ENCODE measurements around the gene TCF7L1.

The TCF7L1 gene

GRCh38 chr2:85255456-85255812 lies 122.2 kb downstream of the TCF7L1 start:
- no peak for DNase-seq (ENCODE audit: low spot score)

- peak; percentile 65 for DNase-seq (ENCODE audit: low spot score)
These were observed 122.8 kb downstream of the TCF7L1 start for GRCh38 chr2:85255813-85256594.

GRCh38 chr2:85257359-85257969 lies 124.3 kb downstream of the TCF7L1 start:
- no peak for DNase-seq (ENCODE audit: low spot score)

GRCh38 chr2:85257970-85258605 lies 124.9 kb downstream of the TCF7L1 start:
- no peak for DNase-seq (ENCODE audit: low spot score)

GRCh38 chr2:85259101-85259590 lies 126.0 kb downstream of the TCF7L1 start:
- no peak for DNase-seq (ENCODE audit: low spot score)

GRCh38 chr2:85259879-85260278 lies 126.7 kb downstream of the TCF7L1 start:
- no peak for DNase-seq (ENCODE audit: low spot score)

GRCh38 chr2:85263591-85263990 lies 130.4 kb downstream of the TCF7L1 start:
- DNase-seq (ENCODE audit: low spot score): no peak

GRCh38 chr2:85264471-85264870 lies 131.3 kb downstream of the TCF7L1 start:
- no peak for DNase-seq (ENCODE audit: low spot score)

GRCh38 chr2:85265304-85265703 lies 132.1 kb downstream of the TCF7L1 start:
- no peak for DNase-seq (ENCODE audit: low spot score)

- DNase-seq (ENCODE audit: low spot score): peak; percentile 70
These were observed 133.2 kb downstream of the TCF7L1 start for GRCh38 chr2:85266146-85267041.

GRCh38 chr2:85269959-85270358 lies 136.8 kb downstream of the TCF7L1 start:
- no peak for DNase-seq (ENCODE audit: low spot score)

- DNase-seq (ENCODE audit: low spot score): no peak
These were observed 139.2 kb downstream of the TCF7L1 start for GRCh38 chr2:85272357-85272756.

- DNase-seq (ENCODE audit: low spot score): no peak
These were observed 140.8 kb downstream of the TCF7L1 start for GRCh38 chr2:85273738-85274731.

GRCh38 chr2:85275984-85276540 lies 142.9 kb downstream of the TCF7L1 start:
- no peak for DNase-seq (ENCODE audit: low spot score)

- DNase-seq (ENCODE audit: low spot score): no peak
These were observed 143.5 kb downstream of the TCF7L1 start for GRCh38 chr2:85276571-85277118.

GRCh38 chr2:85277416-85278158 lies 144.4 kb downstream of the TCF7L1 start:
- no peak for DNase-seq (ENCODE audit: low spot score)

GRCh38 chr2:85278361-85278760 lies 145.2 kb downstream of the TCF7L1 start:
- no peak for DNase-seq (ENCODE audit: low spot score)

GRCh38 chr2:85281553-85281952 lies 148.4 kb downstream of the TCF7L1 start:
- no peak for DNase-seq (ENCODE audit: low spot score)

- DNase-seq (ENCODE audit: low spot score): no peak
These were observed 149.7 kb downstream of the TCF7L1 start for GRCh38 chr2:85282914-85283313.
